ENCODE measurements around the gene NFATC2IP.

DNA sequence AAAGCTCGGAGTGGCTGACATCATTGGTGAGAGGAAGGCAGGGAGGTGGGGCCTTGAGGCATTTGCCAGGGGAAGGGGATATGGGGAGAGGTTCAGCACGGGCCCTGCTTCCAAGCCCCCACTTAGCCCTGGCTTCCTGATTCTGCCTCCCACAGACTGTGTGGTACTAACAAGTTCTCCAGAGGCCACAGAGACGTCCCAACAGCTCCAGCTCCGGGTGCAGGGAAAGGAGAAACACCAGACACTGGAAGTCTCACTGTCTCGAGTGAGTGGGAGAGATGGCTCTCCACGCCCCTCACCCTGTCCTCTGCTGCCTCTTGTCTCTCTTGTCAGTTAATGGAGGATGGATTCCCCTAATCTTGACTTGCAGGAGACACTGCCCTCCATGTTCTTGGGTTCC, 8.1 kb downstream of the NFATC2IP start:
- TF ChIP-seq POLR2A (IDR thresholded peaks at IDR 0.05; ENCODE audit: control extremely low read depth in 1 of 2, low read depth in 2 of 2, low read length in 2 of 2): no peak
- TF ChIP-seq, protein P1, sequence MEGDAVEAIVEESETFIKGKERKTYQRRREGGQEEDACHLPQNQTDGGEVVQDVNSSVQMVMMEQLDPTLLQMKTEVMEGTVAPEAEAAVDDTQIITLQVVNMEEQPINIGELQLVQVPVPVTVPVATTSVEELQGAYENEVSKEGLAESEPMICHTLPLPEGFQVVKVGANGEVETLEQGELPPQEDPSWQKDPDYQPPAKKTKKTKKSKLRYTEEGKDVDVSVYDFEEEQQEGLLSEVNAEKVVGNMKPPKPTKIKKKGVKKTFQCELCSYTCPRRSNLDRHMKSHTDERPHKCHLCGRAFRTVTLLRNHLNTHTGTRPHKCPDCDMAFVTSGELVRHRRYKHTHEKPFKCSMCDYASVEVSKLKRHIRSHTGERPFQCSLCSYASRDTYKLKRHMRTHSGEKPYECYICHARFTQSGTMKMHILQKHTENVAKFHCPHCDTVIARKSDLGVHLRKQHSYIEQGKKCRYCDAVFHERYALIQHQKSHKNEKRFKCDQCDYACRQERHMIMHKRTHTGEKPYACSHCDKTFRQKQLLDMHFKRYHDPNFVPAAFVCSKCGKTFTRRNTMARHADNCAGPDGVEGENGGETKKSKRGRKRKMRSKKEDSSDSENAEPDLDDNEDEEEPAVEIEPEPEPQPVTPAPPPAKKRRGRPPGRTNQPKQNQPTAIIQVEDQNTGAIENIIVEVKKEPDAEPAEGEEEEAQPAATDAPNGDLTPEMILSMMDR (IDR thresholded peaks at IDR 0.05; ENCODE audit: control extremely low read depth in 1 of 3, insufficient read depth in 1 of 3, low read depth in 1 of 3, low read length in 3 of 3): no peak
- TF ChIP-seq EZH2 (IDR thresholded peaks at IDR 0.05; ENCODE audit: low read depth, low read length, severe bottlenecking): no peak
- TF ChIP-seq POLR2AphosphoS5 (IDR thresholded peaks at IDR 0.05; ENCODE audit: low read depth, low read length): no peak
- TF ChIP-seq HDAC6 (IDR thresholded peaks at IDR 0.05; ENCODE audit: low read depth, low read length): no peak

Data from H1 (cell line).